ES-I3 (cell line): ENCODE data around the gene ANO1.

ENCODE experiments used
- H3K36me3 ChIP-seq: 2 replicates; pipeline ENCODE4 v1.6.1; 2013; ENCODE audit warnings: mild to moderate bottlenecking, low read length, control low read depth, moderate library complexity; ENCODE audit not compliant: insufficient read depth
- H3K4me1 ChIP-seq: 2 replicates; pipeline ENCODE4 v1.6.1; 2013; ENCODE audit warnings: mild to moderate bottlenecking, control low read depth, low read length; ENCODE audit not compliant: insufficient read depth
- H3K9ac ChIP-seq: 2 replicates; pipeline ENCODE4 v1.6.1; 2013; ENCODE audit warnings: low read depth, mild to moderate bottlenecking, low read length, moderate library complexity
- H3K9me3 ChIP-seq: 2 replicates; pipeline ENCODE4 v1.6.1; 2013; ENCODE audit warnings: mild to moderate bottlenecking, low read length, moderate library complexity; ENCODE audit not compliant: control insufficient read depth, insufficient read depth

The ANO1 gene

GRCh38 chr11:70087446-70088167 lies 9.5 kb downstream of the ANO1 start:
- no peak overlapping the region for H3K9ac ChIP-seq
- no peaks in the 10 kb centered on the region for H3K9me3 ChIP-seq
- no peaks in the 10 kb centered on the region for H3K36me3 ChIP-seq
- H3K4me1 ChIP-seq: no peaks in the 10 kb centered on the region

GRCh38 chr11:70088735-70089250 lies 10.7 kb downstream of the ANO1 start:
- H3K36me3 ChIP-seq: no peaks in the 10 kb centered on the region
- no peaks in the 10 kb centered on the region for H3K9me3 ChIP-seq
- H3K4me1 ChIP-seq: no peaks in the 10 kb centered on the region
- H3K9ac ChIP-seq: no peak overlapping the region

GRCh38 chr11:70089631-70090030 lies 11.5 kb downstream of the ANO1 start:
- Histone ChIP-seq H3K9ac (no peak overlapping the region), H3K4me1 (no peaks in the 10 kb centered on the region), H3K9me3 (no peaks in the 10 kb centered on the region), H3K36me3 (no peaks in the 10 kb centered on the region)

- Histone ChIP-seq H3K4me1 (no peaks in the 10 kb centered on the region), H3K36me3 (no peaks in the 10 kb centered on the region), H3K9ac (no peak overlapping the region), H3K9me3 (no peaks in the 10 kb centered on the region)
Observed at GRCh38 chr11:70090961-70091381, 12.9 kb downstream of the ANO1 start.

GRCh38 chr11:70091638-70092037 lies 13.5 kb downstream of the ANO1 start:
- no peak overlapping the region for H3K9ac ChIP-seq
- H3K4me1 ChIP-seq: no peaks in the 10 kb centered on the region
- no peaks in the 10 kb centered on the region for H3K36me3 ChIP-seq
- H3K9me3 ChIP-seq: no peaks in the 10 kb centered on the region

GRCh38 chr11:70092959-70093715 lies 15.0 kb downstream of the ANO1 start:
- Histone ChIP-seq H3K36me3 (no peaks in the 10 kb centered on the region), H3K9ac (no peak overlapping the region)

GRCh38 chr11:70095541-70096252 lies 17.6 kb downstream of the ANO1 start:
- Histone ChIP-seq H3K9me3 (no peaks in the 10 kb centered on the region), H3K4me1 (no peaks in the 10 kb centered on the region), H3K36me3 (no peaks in the 10 kb centered on the region), H3K9ac (no peak overlapping the region)

More at GRCh38 chr11:70092959-70093715, 15.0 kb downstream of the ANO1 start:
- Histone ChIP-seq H3K9me3 (no peaks in the 10 kb centered on the region), H3K4me1 (no peaks in the 10 kb centered on the region)

- Histone ChIP-seq H3K36me3 (no peaks in the 10 kb centered on the region), H3K9ac (no peak overlapping the region), H3K9me3 (no peaks in the 10 kb centered on the region), H3K4me1 (no peaks in the 10 kb centered on the region)
Observed at GRCh38 chr11:70097783-70098563, 19.9 kb downstream of the ANO1 start.

- Histone ChIP-seq H3K4me1 (peaks cover 3% of the 10 kb centered on the region; the same call in 1 of the 2 replicates), H3K9me3 (no peaks in the 10 kb centered on the region), H3K36me3 (no peaks in the 10 kb centered on the region), H3K9ac (no peak overlapping the region)
Observed at GRCh38 chr11:70098936-70099335, 20.8 kb downstream of the ANO1 start.

GRCh38 chr11:70099578-70100279 lies 21.6 kb downstream of the ANO1 start:
- Histone ChIP-seq H3K9me3 (no peaks in the 10 kb centered on the region), H3K36me3 (no peaks in the 10 kb centered on the region), H3K4me1 (peaks cover 7% of the 10 kb centered on the region), H3K9ac (no peak overlapping the region)

GRCh38 chr11:70100280-70100603 lies 22.1 kb downstream of the ANO1 start:
- Histone ChIP-seq H3K9me3 (no peaks in the 10 kb centered on the region), H3K9ac (no peak overlapping the region), H3K36me3 (no peaks in the 10 kb centered on the region), H3K4me1 (peaks cover 7% of the 10 kb centered on the region)

GRCh38 chr11:70100791-70101190 lies 22.7 kb downstream of the ANO1 start:
- no peaks in the 10 kb centered on the region for H3K36me3 ChIP-seq

GRCh38 chr11:70103256-70103975 lies 25.3 kb downstream of the ANO1 start:
- Histone ChIP-seq H3K9me3 (no peaks in the 10 kb centered on the region), H3K36me3 (no peaks in the 10 kb centered on the region), H3K4me1 (peaks cover 14% of the 10 kb centered on the region), H3K9ac (no peak overlapping the region)

More at GRCh38 chr11:70100791-70101190, 22.7 kb downstream of the ANO1 start:
- Histone ChIP-seq H3K9ac (no peak overlapping the region), H3K4me1 (peaks cover 11% of the 10 kb centered on the region), H3K9me3 (no peaks in the 10 kb centered on the region)
